ENCODE data around the gene HES7. TPM values are rescaled to one million over a fixed set of nuclear protein-coding genes. Genes with fewer than 3 reads are reported as not detected.
A peak's percentile ranks its signal among the peaks of the same experiment; 100 is the strongest.
"Not testable (repeated sequence)": the region's sequence is repeated elsewhere in the genome, so short reads cannot be mapped to it uniquely, and the experiment has no call there.

The HES7 gene
- under 1 TPM in 1 of 2 donors, not detected in 1; 0.34 TPM for total RNA-seq

GRCh38 chr17:8123695-8124349 lies at the start of gene HES7:
HES7 (minus strand) TSS chr17:8124106; CDS start chr17:8124084, 22 bp downstream.
- Histone ChIP-seq H3K9me3 (no peaks in the 10 kb centered on the region), H3K4me3 (peak within 1 kb of the TSS; percentile 29 to 41), H3K27me3 (replicated peaks; ENCODE audit: insufficient read depth) (no peaks in the 10 kb centered on the region), H3K36me3 (no peaks in the 10 kb centered on the region), H3K27ac (no peak within 1 kb of the TSS), H3K4me1 (replicated peaks) (peaks cover 4% of the 10 kb centered on the region)
- 1% methylated on average over 29 of the region's 29 CpGs for WGBS
- no peak for DNase-seq (ENCODE audit: low spot score)
- intact Hi-C loops (cut with DNase I): loop anchor here (5.0 kb wide), 1 partner anchor 63 kb away; no protein-coding TSS in a partner anchor
- TF ChIP-seq POLR2A (IDR thresholded peaks at IDR 0.05) (no peak), POLR2AphosphoS5 (IDR thresholded peaks at IDR 0.05) (no peak), CTCF (IDR thresholded peaks at IDR 0.05) (no peak)

- no peaks in the 10 kb centered on the region for H3K27me3 ChIP-seq (replicated peaks; ENCODE audit: insufficient read depth)
- DNase-seq (ENCODE audit: low spot score): peak; percentile 88
- peaks cover 6% of the 10 kb centered on the region for H3K4me1 ChIP-seq (replicated peaks)
- H3K9me3 ChIP-seq: no peaks in the 10 kb centered on the region
- under 1% methylated on average over 23 of the region's 23 CpGs for WGBS
- intact Hi-C loops (cut with DNase I): no loop called here
- no peaks in the 10 kb centered on the region for H3K36me3 ChIP-seq
- peak overlapping the region; percentile 28 to 38 for H3K4me3 ChIP-seq
- H3K27ac ChIP-seq: peak overlapping the region; percentile 93 to 95
- TF ChIP-seq CTCF (IDR thresholded peaks at IDR 0.05) (no peak), POLR2A (IDR thresholded peaks at IDR 0.05) (peak; percentile 99), POLR2AphosphoS5 (IDR thresholded peaks at IDR 0.05) (peak; percentile 100)
These were observed 49.4 kb upstream of the HES7 start for GRCh38 chr17:8173056-8173870.

GRCh38 chr17:8170186-8170585 lies 46.3 kb upstream of the HES7 start:
- H3K4me1 ChIP-seq (replicated peaks); H3K27me3 ChIP-seq (replicated peaks; ENCODE audit: insufficient read depth); H3K4me3 ChIP-seq; DNase-seq (ENCODE audit: low spot score); H3K36me3 ChIP-seq; intact Hi-C loops (cut with DNase I); H3K27ac ChIP-seq; H3K9me3 ChIP-seq: not testable (repeated sequence)
- 89% methylated on average over 19 of the region's 19 CpGs for WGBS

GRCh38 chr17:8167526-8167925 lies 43.6 kb upstream of the HES7 start:
- Histone ChIP-seq H3K4me3 (no peak overlapping the region), H3K9me3 (no peaks in the 10 kb centered on the region), H3K27ac (no peak overlapping the region), H3K27me3 (replicated peaks; ENCODE audit: insufficient read depth) (no peaks in the 10 kb centered on the region), H3K36me3 (no peaks in the 10 kb centered on the region), H3K4me1 (replicated peaks) (peaks cover 3% of the 10 kb centered on the region)
- no peak for DNase-seq (ENCODE audit: low spot score)
- WGBS: 78% methylated on average over 3 of the region's 3 CpGs
- intact Hi-C loops (cut with DNase I): no loop called here
- TF ChIP-seq CTCF (IDR thresholded peaks at IDR 0.05) (no peak), POLR2A (IDR thresholded peaks at IDR 0.05) (no peak), POLR2AphosphoS5 (IDR thresholded peaks at IDR 0.05) (no peak)

- H3K9me3 ChIP-seq: no peaks in the 10 kb centered on the region
- DNase-seq (ENCODE audit: low spot score): no peak
- no peaks in the 10 kb centered on the region for H3K27me3 ChIP-seq (replicated peaks; ENCODE audit: insufficient read depth)
- 47% methylated on average over 6 of the region's 6 CpGs for WGBS
- no peaks in the 10 kb centered on the region for H3K36me3 ChIP-seq
- TF ChIP-seq POLR2A (IDR thresholded peaks at IDR 0.05) (no peak), POLR2AphosphoS5 (IDR thresholded peaks at IDR 0.05) (peak; percentile 68), CTCF (IDR thresholded peaks at IDR 0.05) (no peak)
- no peak overlapping the region for H3K4me3 ChIP-seq
- H3K4me1 ChIP-seq (replicated peaks): peaks cover 5% of the 10 kb centered on the region
- peak overlapping the region; percentile 40 to 59 for H3K27ac ChIP-seq
- intact Hi-C loops (cut with DNase I): no loop called here
These were observed 42.8 kb upstream of the HES7 start for GRCh38 chr17:8166731-8167130.
